Stimulated activated naive CD8-positive, alpha-beta T cell treated with anti-CD3 and anti-CD28 coated beads, Interleukin-15, Interleukin-2, amounts not matched to agents 100 U/mL and 50 U/mL, for 24 hours (primary cell): ENCODE results near the gene TWNK.
A peak's percentile ranks its signal among the peaks of the same experiment; 100 is the strongest.

Source experiments
- ATAC-seq: fragments of 150-1000 bp; cut with Tn5 transposase; one replicate; pipeline ENCODE4 v1.10.0; 2021
- DNase-seq: peaks from one replicate; pipeline ENCODE4 v3.0.0; 2021

The TWNK gene

DNA sequence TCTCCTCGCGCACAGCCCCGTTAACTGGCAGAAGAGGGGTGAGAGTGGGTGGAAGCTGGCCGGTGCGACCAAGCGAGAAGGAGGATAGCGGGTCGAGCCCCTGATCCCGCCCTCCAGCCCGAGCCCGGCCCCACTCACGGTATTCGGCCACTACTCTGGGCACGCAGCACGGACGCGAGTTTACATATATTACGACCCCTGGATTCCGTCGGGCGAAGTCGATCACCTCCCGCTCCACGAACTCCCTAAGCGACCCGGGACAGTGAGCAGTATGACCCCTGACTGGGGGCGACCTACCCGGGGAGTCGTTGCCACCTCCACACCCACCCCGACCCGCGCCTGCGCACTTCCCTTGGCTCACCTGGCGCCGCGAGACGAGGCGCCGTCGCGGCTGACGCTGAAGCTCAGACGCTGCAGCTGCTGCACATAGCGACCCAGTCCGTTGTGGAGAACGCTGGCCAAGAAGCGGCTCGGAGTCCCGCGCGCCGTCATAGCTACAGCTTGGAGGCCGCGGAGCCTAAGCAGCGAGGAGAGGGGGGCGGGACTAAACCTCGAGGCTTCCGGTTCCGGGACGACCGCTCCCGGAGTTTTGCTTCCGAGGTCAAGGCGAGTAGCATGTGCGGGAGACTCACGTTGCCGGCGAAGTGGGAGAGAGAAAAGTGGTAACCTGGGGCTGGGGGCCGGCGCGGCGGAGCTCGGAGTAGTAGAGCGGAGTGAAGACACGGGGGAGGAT, at the start of gene TWNK, which contains the start of gene MRPL43:
Gene TWNK (plus strand): TSS at position 592 of the 733 bp plus-strand sequence. CDS start 668 bp downstream, outside the sequence.
Gene MRPL43 (minus strand): TSS at position 546 of the 733 bp plus-strand sequence. CDS start 54 bp downstream, at position 492.
- DNase-seq = peak; percentile 89
- peak; percentile 89 for ATAC-seq

DNA sequence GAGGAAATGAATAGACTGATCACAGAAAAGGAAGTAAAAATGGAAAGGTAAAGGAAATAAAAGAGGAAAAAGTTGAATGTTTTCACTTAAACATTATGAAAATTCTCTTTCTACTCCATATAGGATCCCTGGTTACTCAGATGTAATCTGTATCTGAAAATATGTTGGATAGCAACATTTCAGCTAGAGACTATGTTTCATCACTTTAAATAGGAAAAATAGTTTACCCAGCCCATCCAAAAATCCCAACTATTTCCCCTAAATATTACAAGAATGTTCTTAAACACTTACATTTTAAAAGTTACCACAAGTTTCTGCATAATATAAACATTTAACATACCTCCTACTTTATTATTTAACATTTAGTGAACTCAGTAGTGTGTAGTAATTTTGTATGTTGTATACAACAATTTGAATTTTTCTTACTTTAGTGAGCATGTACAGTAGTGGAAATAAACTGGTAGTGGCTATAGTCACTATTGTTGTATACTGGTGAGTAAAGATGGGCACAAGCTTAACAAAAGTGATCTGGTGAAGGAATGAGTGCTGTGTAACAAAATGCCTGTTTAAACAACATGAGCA, 47.5 kb upstream of the TWNK start:
- no peak for DNase-seq
- no peak for ATAC-seq

- DNase-seq = no peak
- no peak for ATAC-seq
Observed at GRCh38 chr10:100942229-100942628, 45.1 kb upstream of the TWNK start.

DNA sequence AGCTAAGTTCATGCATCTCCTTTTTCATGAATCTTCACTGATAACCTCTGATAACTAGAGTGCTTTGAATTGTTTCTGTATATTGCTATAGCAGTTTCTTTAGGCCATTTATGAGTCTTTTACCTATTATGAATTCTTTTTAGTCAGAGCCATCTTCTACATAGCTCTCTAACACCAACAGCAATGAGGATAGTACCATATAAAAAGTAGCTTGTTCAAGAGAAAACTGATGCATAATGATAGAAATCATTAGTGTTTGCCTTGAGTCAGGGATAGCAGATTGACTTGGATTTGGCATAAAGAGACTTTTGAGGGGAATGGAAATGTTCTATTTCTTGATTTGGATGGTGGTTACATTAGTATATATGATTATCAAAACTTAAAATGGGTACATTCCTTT, 43.8 kb upstream of the TWNK start:
- DNase-seq = no peak
- ATAC-seq = no peak

- DNase-seq (no peak), ATAC-seq (no peak)
Observed at GRCh38 chr10:100945754-100946153, 41.6 kb upstream of the TWNK start.

DNA sequence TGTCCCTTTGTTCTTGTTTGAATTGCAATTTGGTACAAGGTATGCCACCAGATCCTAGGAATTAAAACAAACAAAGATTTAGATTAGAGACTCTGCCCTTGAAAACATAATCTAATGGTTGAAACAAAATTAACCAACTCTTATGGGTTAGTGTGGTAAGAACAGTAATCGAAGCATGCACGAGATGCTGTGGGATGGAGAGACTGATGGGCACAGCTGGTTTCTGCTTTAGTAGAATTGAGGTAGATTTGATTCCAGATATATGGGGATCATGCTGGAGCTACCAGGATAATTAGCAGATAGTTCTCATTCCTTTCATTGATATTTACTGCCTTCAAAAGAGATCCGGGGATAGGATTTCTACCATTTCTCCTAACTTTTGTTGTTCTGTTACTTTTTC, 38.4 kb upstream of the TWNK start:
- ATAC-seq (no peak), DNase-seq (no peak)

- DNase-seq (no peak), ATAC-seq (no peak)
Observed at GRCh38 chr10:100960251-100960650, 27.1 kb upstream of the TWNK start.

- DNase-seq (no peak), ATAC-seq (no peak)
Observed at GRCh38 chr10:100962351-100963080, 24.8 kb upstream of the TWNK start.

- DNase-seq (no peak), ATAC-seq (no peak)
Observed at GRCh38 chr10:100963826-100964225, 23.5 kb upstream of the TWNK start.

- DNase-seq (no peak), ATAC-seq (no peak)
Observed at GRCh38 chr10:100965820-100966219, 21.5 kb upstream of the TWNK start.

- ATAC-seq (no peak), DNase-seq (no peak)
Observed at GRCh38 chr10:100966887-100967286, 20.5 kb upstream of the TWNK start.

DNA sequence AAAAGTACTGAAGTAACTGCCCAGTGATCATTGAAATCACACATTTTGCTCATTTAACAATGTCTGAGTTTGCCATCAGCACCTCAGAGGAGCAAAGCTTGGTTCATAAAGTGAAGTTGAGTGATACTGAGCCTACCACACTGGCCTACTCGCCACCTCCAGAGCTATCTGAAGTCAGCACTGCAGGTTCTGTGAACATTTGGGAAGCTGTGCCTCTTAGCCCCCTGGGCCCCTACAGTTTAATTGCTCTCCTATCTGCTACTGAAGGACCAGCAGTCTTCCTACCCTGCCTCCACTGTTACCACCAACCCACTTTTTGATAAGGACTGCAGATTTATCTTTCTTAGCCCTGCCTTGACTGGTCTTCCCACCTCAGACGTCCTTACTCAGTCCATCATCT, 20.0 kb upstream of the TWNK start:
- ATAC-seq (no peak), DNase-seq (no peak)

- ATAC-seq (no peak), DNase-seq (no peak)
Observed at GRCh38 chr10:100968062-100968736, 19.1 kb upstream of the TWNK start.

DNA sequence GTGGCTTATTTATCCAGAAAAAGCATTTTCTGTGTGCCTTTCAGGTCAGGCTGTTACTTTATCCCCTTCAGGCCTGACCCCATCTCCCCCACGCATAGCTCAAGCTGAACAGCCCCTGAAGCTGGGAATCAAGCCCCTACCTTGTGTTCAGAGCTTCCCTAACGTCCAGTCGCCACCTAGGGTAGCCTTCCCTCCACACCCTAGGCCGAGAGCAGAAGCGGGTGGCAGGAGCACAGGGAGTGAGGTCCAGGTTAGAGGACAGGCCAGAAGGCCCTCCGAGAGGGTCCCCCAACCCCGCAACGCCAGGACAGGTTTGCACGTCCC, 18.5 kb upstream of the TWNK start:
- no peak for ATAC-seq

GRCh38 chr10:100969187-100970075, 17.9 kb upstream of the TWNK start, which contains the start of gene SEMA4G:
Gene SEMA4G (plus strand): TSS chr10:100969504. CDS start chr10:100972913, 3,409 bp downstream.
- DNase-seq (peak; percentile 65), ATAC-seq (peak; percentile 86)

More for the DNA sequence above, 18.5 kb upstream of the TWNK start:
- DNase-seq = no peak

DNA sequence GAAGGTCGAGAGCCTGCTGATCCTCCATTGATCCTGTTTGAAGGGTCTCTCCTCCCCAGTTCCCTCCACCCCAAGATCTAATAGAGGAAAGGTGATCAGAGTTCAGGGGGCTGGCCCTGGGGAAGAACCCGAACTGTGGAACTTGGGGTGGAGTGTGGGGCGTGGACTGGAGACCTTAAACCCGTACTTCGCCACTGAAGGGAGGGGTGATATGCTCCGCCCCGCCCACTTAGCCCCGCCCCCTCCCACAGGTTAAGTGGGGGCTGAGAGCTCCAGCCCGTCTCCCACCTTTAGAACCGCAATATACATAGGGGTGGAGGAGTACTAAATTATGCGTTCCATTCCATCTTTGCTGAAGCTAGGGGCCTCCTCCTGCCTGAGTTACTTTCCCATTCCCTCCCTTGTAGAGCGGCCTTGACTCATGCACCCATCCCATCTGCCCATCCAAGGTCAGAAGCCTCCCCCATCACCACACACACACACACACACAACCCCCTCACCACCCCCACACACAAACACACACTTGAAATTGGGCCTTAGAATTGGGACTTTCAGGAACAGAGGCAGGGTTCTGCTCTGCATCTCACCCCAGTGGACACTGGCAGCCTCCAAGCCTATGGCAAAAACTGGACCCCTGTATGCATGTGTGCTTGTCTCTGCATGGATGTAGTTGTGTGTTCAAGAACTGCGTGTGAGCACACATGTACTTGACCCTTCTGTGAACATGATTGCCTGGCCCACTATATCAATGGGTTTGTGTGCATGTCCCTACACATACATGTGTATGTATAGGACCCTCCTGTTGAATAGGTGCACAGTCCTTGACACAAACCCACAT, 17.0 kb upstream of the TWNK start:
- ATAC-seq (no peak), DNase-seq (peak; percentile 37)

- ATAC-seq (no peak), DNase-seq (no peak)
Observed at GRCh38 chr10:100970914-100971811, 16.2 kb upstream of the TWNK start.

DNA sequence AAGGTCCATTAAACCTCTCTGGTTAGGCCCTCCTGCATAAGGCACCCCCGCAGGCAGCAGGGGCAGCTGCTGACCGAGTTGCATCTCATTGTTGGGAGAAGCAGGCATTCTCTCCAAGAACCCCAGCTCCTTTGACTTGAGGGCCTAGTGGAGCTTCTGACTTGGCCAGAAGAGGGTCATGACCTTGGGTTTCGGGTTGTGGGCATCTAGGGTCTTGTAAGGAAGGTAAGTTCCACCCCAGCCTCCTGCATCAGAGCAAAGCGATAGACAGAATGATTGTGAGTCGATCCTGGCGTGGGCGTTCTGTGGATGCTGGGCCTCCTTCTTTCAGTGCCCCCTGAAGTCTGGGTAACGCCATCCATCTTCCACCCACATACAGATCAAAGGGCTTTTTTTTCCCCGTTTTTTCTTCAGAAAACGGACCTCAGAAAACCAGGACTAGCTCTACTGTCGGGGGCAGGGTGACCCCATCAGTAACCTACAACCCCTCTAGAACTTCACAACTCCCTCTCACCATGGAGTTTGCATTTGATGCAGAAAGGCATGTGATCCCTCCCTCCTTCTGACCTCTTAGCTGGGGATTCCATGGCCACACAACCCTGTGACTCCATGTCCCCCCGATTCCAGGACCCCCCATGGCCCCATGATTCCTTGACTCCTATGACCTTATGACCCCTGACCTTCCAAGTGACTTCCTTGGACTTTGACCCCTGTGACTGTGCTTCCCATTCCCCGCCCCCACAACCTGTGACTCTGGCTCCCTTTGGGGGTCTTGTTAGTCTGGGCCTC, 15.0 kb upstream of the TWNK start:
- no peak for ATAC-seq

More for the DNA sequence above, 15.0 kb upstream of the TWNK start:
- DNase-seq = no peak
